HFFc6 (cell line): ENCODE measurements around the gene MMP21. TPM values are rescaled to one million over a fixed set of nuclear protein-coding genes. Genes with fewer than 3 reads are reported as not detected.

Source experiments
- DNase-seq: peaks from one replicate; pipeline ENCODE4 v3.0.0-alpha.2; 2018
- H3K27ac Mint-ChIP-seq: 2 replicates; pipeline ENCODE4 v1.8.0; 2020; ENCODE audit warnings: mild to moderate bottlenecking, mixed read lengths
- H3K27me3 Mint-ChIP-seq: 2 replicates; pipeline ENCODE4 v1.8.0; 2021; ENCODE audit warnings: mild to moderate bottlenecking, moderate library complexity, mixed read lengths; ENCODE audit not compliant: insufficient read depth
- H3K36me3 Mint-ChIP-seq: 2 replicates; pipeline ENCODE4 v1.8.0; 2021; ENCODE audit warnings: low read depth, mixed read lengths
- H3K4me1 Mint-ChIP-seq: 2 replicates; pipeline ENCODE4 v1.8.0; 2020; ENCODE audit warnings: low read depth, mixed read lengths
- H3K4me3 Mint-ChIP-seq: 2 replicates; pipeline ENCODE4 v1.8.0; 2020; ENCODE audit warnings: mild to moderate bottlenecking, moderate library complexity, mixed read lengths
- H3K9me3 Mint-ChIP-seq: 2 replicates; pipeline ENCODE4 v1.8.0; 2020; ENCODE audit warnings: mild to moderate bottlenecking, mixed read lengths
- CTCF ChIP-seq: fragments of 200-600 bp; sonication (generic); IDR thresholded peaks from 2 replicates; pipeline ENCODE4 v1.5.0; 2021; ENCODE audit warnings: antibody characterized with exemption, mild to moderate bottlenecking
- total RNA-seq, 6 experiments: library from RNA; stranded (reverse); fragmentation: NEBNext Ultra II Directional; extraction: Animal tissue kit (Norgen Biotek cat#: 25700); gene quantifications; 2 replicates in 1 of 6; 3 replicates in 5 of 6; pipeline ENCODE4 v1.2.3, GENCODE V29; 2021

MMP21 gene
- total RNA-seq, 6 experiments from 2014 or later: not detected

- no peak for DNase-seq
- no peak for TF ChIP-seq CTCF
- H3K4me3 Mint-ChIP-seq: no peak overlapping the region
- no peaks in the 10 kb centered on the region for H3K9me3 Mint-ChIP-seq
- H3K36me3 Mint-ChIP-seq: peaks cover 46% of the 10 kb centered on the region
- no peak overlapping the region for H3K27ac Mint-ChIP-seq
- H3K4me1 Mint-ChIP-seq: no peaks in the 10 kb centered on the region
- H3K27me3 Mint-ChIP-seq: no peaks in the 10 kb centered on the region; the same call in 1 of the 2 replicates
Measured at GRCh38 chr10:125761961-125762360, 13.7 kb downstream of the MMP21 start.

GRCh38 chr10:125757742-125758141 is 17.9 kb downstream of the MMP21 start:
- Mint-ChIP-seq H3K27ac (no peak overlapping the region), H3K36me3 (peaks cover 57% of the 10 kb centered on the region), H3K27me3 (no peaks in the 10 kb centered on the region; the same call in 1 of the 2 replicates), H3K4me3 (no peak overlapping the region), H3K9me3 (no peaks in the 10 kb centered on the region), H3K4me1 (no peaks in the 10 kb centered on the region)
- DNase-seq: no peak
- no peak for TF ChIP-seq CTCF

GRCh38 chr10:125756853-125757487 is 18.7 kb downstream of the MMP21 start:
- H3K27me3 Mint-ChIP-seq: no peaks in the 10 kb centered on the region
- H3K27ac Mint-ChIP-seq: no peak overlapping the region
- H3K9me3 Mint-ChIP-seq: no peaks in the 10 kb centered on the region
- no peak overlapping the region for H3K4me3 Mint-ChIP-seq
- H3K36me3 Mint-ChIP-seq: peaks cover 57% of the 10 kb centered on the region
- no peak for DNase-seq
- no peak for TF ChIP-seq CTCF
- H3K4me1 Mint-ChIP-seq: no peaks in the 10 kb centered on the region

GRCh38 chr10:125756196-125756595 is 19.4 kb downstream of the MMP21 start:
- no peak for DNase-seq
- Mint-ChIP-seq H3K4me1 (no peaks in the 10 kb centered on the region), H3K9me3 (no peaks in the 10 kb centered on the region), H3K27me3 (no peaks in the 10 kb centered on the region), H3K4me3 (no peak overlapping the region), H3K36me3 (peaks cover 60% of the 10 kb centered on the region), H3K27ac (no peak overlapping the region)
- TF ChIP-seq CTCF: no peak

GRCh38 chr10:125747417-125747816 is 28.2 kb downstream of the MMP21 start:
- no peak overlapping the region for H3K4me3 Mint-ChIP-seq
- TF ChIP-seq CTCF: no peak
- no peaks in the 10 kb centered on the region for H3K27me3 Mint-ChIP-seq
- peaks cover 48% of the 10 kb centered on the region for H3K36me3 Mint-ChIP-seq
- H3K27ac Mint-ChIP-seq: no peak overlapping the region
- no peaks in the 10 kb centered on the region for H3K9me3 Mint-ChIP-seq
- H3K4me1 Mint-ChIP-seq: no peaks in the 10 kb centered on the region
- no peak for DNase-seq
